GM19023 (cell line): Measurements from ENCODE around the gene MT1E.
"Not testable (repeated sequence)": the region's sequence is repeated elsewhere in the genome, so short reads cannot be mapped to it uniquely, and the experiment has no call there.

Experiments
- ATAC-seq: cut with Tn5 transposase; IDR thresholded peaks from one replicate; pipeline ENCODE4 v1.9.1; 2021; ENCODE audit warnings: mild to moderate bottlenecking, moderate library complexity; ENCODE audit not compliant: unreplicated experiment

Gene MT1E

GRCh38 chr16:56643080-56643778 is 17.6 kb downstream of the MT1E start:
- peak; percentile 64 for ATAC-seq

- no peak for ATAC-seq
Observed at GRCh38 chr16:56643833-56644232, 18.3 kb downstream of the MT1E start.

- no peak for ATAC-seq
Observed at GRCh38 chr16:56645311-56645710, 19.7 kb downstream of the MT1E start.

GRCh38 chr16:56645838-56646237 is 20.3 kb downstream of the MT1E start:
- ATAC-seq = no peak

- ATAC-seq = no peak
Observed at GRCh38 chr16:56647641-56648431, 22.3 kb downstream of the MT1E start.

- no peak for ATAC-seq
Observed at GRCh38 chr16:56649271-56649670, 23.7 kb downstream of the MT1E start.

GRCh38 chr16:56649820-56650219 is 24.2 kb downstream of the MT1E start:
- ATAC-seq = no peak

- ATAC-seq = no peak
Observed at GRCh38 chr16:56651586-56651985, 26.0 kb downstream of the MT1E start, which contains the start of gene MT1B. Gene MT1B (plus strand): TSS chr16:56651886. CDS start chr16:56651954, 68 bp downstream.

GRCh38 chr16:56652600-56652999 is 27.0 kb downstream of the MT1E start:
- ATAC-seq = no peak

- ATAC-seq = no peak
Observed at GRCh38 chr16:56653218-56653617, 27.6 kb downstream of the MT1E start.

GRCh38 chr16:56657555-56658326 is 32.2 kb downstream of the MT1E start, which contains the start of gene MT1F:
Gene MT1F (plus strand): TSS chr16:56657959. CDS start chr16:56658059, 100 bp downstream.
- ATAC-seq = no peak

GRCh38 chr16:56658327-56658875 is 32.8 kb downstream of the MT1E start:
- no peak for ATAC-seq

GRCh38 chr16:56662357-56663354 is 37.1 kb downstream of the MT1E start:
- ATAC-seq = no peak

- ATAC-seq = no peak
Observed at GRCh38 chr16:56664506-56664905, 38.9 kb downstream of the MT1E start.

- ATAC-seq = not testable (repeated sequence)
Observed at GRCh38 chr16:56665286-56666261, 40.0 kb downstream of the MT1E start.

- no peak for ATAC-seq
Observed at GRCh38 chr16:56667581-56668571, 42.3 kb downstream of the MT1E start, which contains the start of gene MT1G. Gene MT1G (minus strand): TSS chr16:56668065. CDS start chr16:56667993, 72 bp downstream.
